Non-pigmented ciliary epithelial cell (primary cell): ENCODE measurements around the gene UGT2B7.
A peak's percentile ranks its signal among the peaks of the same experiment; 100 is the strongest.
"Not testable (repeated sequence)": the region's sequence is repeated elsewhere in the genome, so short reads cannot be mapped to it uniquely, and the experiment has no call there.

ENCODE experiments used
- DNase-seq: peaks from one replicate; pipeline ENCODE4 v3.0.0-alpha.2; 2010; ENCODE audit warnings: low read depth

Gene UGT2B7

DNA sequence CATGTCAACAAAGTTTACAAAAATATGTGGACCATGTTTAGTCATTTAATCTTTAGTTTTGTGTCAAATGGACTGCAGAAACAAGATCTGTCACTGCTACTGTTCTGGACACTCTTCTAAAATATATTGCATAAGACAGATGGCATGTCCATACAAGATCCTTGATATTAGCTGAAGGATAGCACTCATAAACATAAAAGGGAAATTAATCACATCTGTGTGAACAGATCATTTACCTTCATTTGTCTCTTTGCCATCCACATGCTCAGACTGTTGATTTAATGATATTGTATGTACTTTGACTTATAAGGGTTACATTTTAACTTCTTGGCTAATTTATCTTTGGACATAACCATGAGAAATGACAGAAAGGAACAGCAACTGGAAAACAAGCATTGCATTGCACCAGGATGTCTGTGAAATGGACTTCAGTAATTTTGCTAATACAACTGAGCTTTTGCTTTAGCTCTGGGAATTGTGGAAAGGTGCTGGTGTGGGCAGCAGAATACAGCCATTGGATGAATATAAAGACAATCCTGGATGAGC, at the start of gene UGT2B7:
Gene UGT2B7 (plus strand): TSS at position 364 of the 546 bp plus-strand sequence. CDS start 47 bp downstream, at position 411.
- DNase-seq: no peak

DNA sequence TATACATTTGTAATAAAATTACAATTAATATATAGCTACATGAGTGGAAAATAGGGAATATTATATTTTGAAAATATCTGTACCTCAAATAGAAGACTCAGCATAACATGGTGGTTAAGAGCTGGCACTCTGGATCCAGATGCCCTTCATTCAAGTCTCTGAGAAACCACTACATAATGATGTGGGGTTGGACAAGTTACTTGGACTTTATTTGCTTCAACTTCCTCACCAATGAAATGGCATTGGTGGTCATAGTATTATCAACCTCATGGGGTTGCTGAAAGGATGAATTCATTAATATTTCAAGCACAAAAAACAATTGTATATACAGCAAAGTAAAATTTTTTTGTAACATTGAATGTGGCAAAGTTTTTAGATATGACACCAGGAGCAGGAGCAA, 46.4 kb upstream of the UGT2B7 start:
- DNase-seq: no peak

GRCh38 chr4:69050853-69051575, 45.3 kb upstream of the UGT2B7 start:
- not testable (repeated sequence) for DNase-seq

- DNase-seq: no peak
Measured at GRCh38 chr4:69051576-69051943, 44.7 kb upstream of the UGT2B7 start.

DNA sequence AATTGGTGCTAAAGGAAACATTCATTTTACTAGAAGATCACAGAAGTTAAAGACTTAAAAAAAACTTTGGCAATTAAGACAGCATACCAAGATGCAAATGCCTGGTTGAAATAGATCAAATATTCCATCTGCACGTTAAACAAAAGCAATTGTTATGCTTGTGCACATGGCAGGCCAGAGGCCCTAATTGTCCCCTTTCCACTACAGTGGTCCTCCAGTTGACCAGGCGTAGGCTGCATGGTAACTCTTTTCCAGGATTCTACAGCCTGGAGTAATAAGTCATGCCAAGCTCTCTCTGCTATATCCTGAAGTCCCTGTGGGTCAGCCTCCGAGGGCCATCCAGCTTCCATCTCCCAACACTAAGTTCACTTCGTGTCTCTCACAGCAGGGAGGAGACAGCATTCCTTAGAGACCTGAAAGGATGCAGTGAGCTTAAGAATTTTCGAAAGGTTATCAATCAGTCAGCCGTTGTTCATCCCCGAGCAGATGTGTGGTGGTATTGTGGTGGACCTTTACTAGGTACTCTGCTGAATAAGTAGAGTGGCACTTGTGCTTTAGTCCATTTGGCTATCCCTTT, 42.9 kb upstream of the UGT2B7 start:
- not testable (repeated sequence) for DNase-seq

DNA sequence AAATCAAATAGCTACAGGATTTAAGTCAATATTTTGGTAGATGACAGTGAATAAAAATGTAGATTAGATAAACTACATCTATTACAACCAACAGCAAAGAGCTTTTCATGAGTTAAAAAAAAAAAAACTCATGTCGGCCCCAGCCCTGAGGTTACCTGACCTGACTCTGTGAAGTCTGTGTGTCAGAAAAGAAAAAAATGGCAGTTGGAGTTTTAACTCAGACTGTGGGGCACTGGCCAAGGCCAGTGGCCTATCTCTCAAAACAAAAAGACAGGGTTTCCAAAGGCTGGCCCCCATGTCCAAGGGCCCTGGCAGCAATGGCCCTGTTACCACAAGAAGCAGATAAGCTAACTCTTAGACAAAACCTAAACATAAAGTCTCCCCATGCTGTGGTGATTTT, 42.2 kb upstream of the UGT2B7 start:
- DNase-seq: not testable (repeated sequence)

- peak; percentile 71 for DNase-seq
Measured at GRCh38 chr4:69054578-69055200, 41.6 kb upstream of the UGT2B7 start.

GRCh38 chr4:69056150-69056549, 40.1 kb upstream of the UGT2B7 start:
- DNase-seq: no peak

GRCh38 chr4:69056921-69057550, 39.2 kb upstream of the UGT2B7 start:
- no peak for DNase-seq

GRCh38 chr4:69057620-69058409, 38.5 kb upstream of the UGT2B7 start:
- no peak for DNase-seq

DNA sequence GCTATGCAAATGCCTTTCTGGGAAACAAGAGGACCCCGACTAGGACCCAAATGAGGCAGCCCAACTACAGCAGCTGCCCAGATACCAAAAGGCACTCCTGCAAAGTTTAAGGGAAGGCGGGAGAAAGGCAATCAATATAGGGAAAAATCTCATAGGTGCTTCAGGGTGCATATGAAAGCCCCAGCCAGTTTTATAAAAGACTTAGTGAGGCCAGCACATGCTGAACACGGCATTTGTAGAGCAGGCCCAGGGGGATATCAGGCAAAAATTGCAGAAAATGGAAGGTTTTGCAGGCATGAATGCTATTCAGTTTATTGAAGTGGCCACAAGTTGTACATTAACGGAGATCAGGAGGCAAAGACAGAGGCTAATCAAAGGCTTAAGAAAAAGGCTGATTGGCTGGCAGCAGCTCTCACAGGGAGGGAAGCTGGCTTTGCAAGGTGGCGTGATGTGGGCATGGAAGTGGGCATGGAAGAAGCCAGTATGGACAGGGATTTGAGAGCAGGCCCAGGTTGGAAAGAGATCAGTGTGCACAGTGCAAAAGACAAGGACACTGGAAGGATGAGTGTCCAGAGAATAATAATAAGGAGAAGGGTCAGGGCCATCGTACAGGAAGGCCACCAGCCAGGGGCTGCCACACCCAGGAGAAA, 37.7 kb upstream of the UGT2B7 start:
- no peak for DNase-seq

DNA sequence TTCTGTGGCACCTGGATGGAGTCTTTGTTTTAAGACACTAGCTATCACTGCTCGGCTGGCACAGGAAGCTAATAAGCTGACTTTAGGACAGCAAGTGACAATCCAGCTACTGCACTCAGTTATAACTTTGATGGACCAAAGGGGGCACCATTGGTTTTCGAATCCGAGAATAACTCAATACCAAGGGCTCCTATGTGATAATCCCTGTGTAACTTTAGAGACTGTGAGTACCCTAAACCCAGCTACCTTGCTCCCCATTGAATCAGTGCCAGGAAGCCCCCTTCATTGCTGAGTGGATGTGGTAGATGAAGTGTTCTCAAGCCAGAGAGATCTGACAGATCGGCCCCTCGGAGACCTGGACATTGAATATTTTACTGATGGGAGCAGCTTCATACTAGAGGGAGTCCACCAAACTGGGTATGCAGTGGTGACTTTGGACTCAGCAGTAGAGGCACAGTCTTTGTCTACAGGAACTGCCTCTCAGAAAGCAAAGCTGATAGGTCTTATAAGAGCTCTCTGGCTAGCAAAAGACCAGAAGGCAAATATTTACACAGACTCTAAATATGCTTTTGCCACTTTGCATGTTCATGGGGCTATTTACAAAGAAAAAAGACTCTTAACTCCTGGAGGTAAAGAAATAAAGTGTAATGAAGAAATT, 35.5 kb upstream of the UGT2B7 start:
- no peak for DNase-seq

DNA sequence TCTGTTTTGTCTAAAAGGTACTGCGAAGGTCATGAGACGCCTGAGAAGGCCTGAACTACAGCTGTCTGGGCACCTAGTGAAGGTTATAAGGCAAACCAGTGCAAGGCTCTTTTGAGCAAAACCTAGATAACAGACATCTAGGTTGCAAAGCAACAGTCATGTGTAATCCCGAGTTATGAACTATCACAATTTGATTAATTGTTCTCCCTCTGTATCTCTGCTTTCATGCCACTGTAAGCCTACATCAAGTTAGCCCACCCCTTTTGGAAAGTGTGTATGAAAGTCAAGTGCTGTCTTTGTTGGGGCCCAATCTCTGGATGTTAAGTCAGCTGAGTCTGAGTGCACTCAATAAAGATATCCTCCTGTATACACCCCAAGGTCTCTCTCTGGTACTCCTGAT, 31.9 kb upstream of the UGT2B7 start:
- DNase-seq: no peak

GRCh38 chr4:69066945-69067344, 29.3 kb upstream of the UGT2B7 start:
- no peak for DNase-seq

DNA sequence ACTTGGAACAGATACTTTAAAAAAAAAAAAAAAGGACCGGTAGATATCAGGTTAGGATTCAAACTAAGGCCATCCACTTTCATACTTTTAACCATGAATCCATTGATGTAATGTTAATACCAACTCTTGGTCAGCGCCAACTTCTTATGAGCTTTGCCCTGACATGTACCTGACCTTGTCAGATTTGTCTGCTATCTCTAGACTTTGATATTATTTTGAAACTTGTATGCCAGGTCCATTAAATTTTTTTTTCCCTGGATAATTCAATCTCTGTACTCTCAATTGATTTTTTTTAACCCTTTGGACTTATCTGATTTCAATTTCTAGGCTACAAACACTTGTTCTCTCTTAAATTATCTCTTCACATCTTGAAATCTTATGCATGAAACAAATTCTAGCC, 27.2 kb upstream of the UGT2B7 start:
- no peak for DNase-seq

DNA sequence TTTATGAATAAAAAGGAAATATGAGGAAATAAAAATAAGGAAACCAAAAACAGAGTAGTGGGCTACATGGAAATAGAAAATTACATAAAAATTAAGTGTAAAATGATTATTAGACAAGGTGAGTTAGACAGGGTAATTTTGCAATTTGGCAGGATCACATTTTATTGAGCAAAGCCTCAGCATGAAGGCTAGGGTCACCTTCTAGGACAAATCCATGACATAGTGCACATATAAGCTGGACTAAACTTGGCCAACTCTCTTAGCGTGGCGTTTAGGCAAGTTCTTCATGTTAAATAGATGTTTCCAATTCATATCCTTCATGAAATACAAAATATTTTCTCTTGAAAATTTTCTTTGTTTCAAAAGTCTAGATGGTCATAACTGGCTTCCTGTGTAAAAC, 25.7 kb upstream of the UGT2B7 start:
- no peak for DNase-seq

- DNase-seq: no peak
Measured at GRCh38 chr4:69071286-69071685, 25.0 kb upstream of the UGT2B7 start.

GRCh38 chr4:69073375-69073774, 22.9 kb upstream of the UGT2B7 start:
- DNase-seq: no peak

- no peak for DNase-seq
Measured at GRCh38 chr4:69075061-69075792, 21.0 kb upstream of the UGT2B7 start.

- no peak for DNase-seq
Measured at GRCh38 chr4:69078852-69079251, 17.4 kb upstream of the UGT2B7 start.
